Breast epithelium (tissue), 3 donors: Measurements from ENCODE around the gene FCMR.

Experiments used
- CTCF ChIP-seq, 3 donors: fragments of 450-650 bp; IDR thresholded peaks; one replicate each; pipeline ENCODE4 v1.5.1; 2016 to 2017; ENCODE audit warnings: antibody characterized with exemption in 3 of 3, mild to moderate bottlenecking in 3 of 3, moderate library complexity in 3 of 3
- POLR2A ChIP-seq: fragments of 450-650 bp; IDR thresholded peaks from one replicate; pipeline ENCODE4 v1.6.1; 2016; ENCODE audit warnings: antibody characterized with exemption, mild to moderate bottlenecking, moderate library complexity
- POLR2AphosphoS5 ChIP-seq, 3 donors: sonication (generic); formaldehyde crosslinking; IDR thresholded peaks; one replicate each; pipeline ENCODE4 v1.6.1; 2017; ENCODE audit warnings: antibody characterized with exemption in 3 of 3

GRCh38 chr1:206941766-206942418 lies 20.2 kb upstream of the FCMR start:
- TF ChIP-seq POLR2A (no peak), CTCF (IDR thresholded peaks at IDR 0.05) (no peak), POLR2AphosphoS5 (IDR thresholded peaks at IDR 0.05) (no peak)
